Cerebellar cortex (tissue), 1 donor: Measurements from ENCODE around the gene CAVIN1.
A peak's percentile ranks its signal among the peaks of the same experiment; 100 is the strongest.
"Not testable (repeated sequence)": the region's sequence is repeated elsewhere in the genome, so short reads cannot be mapped to it uniquely, and the experiment has no call there.

Experiments
- DNase-seq: peaks from one replicate; pipeline ENCODE4 v3.0.0-alpha.2; 2015; ENCODE audit warnings: low spot score

The CAVIN1 gene

DNA sequence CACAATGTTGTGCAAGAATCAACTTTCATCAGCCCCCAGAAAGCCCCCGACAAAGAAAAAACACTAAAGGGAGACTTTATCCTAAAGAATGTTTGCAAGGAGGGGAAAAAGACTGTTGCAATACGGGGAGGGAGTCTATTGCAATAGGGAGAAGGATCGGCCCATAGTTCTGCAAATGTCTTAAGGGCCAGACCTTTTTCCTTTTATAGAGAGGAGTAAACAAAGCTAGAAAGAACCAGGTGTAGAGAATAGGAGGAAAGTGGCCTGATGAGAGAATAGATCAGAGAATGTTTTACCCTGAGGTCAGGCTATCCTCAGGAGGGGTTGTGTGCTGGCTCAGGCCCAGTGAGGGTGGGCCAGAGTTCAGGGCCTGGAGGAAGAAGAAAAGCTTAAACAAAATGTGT, 8.7 kb upstream of the CAVIN1 start:
- no peak for DNase-seq

DNA sequence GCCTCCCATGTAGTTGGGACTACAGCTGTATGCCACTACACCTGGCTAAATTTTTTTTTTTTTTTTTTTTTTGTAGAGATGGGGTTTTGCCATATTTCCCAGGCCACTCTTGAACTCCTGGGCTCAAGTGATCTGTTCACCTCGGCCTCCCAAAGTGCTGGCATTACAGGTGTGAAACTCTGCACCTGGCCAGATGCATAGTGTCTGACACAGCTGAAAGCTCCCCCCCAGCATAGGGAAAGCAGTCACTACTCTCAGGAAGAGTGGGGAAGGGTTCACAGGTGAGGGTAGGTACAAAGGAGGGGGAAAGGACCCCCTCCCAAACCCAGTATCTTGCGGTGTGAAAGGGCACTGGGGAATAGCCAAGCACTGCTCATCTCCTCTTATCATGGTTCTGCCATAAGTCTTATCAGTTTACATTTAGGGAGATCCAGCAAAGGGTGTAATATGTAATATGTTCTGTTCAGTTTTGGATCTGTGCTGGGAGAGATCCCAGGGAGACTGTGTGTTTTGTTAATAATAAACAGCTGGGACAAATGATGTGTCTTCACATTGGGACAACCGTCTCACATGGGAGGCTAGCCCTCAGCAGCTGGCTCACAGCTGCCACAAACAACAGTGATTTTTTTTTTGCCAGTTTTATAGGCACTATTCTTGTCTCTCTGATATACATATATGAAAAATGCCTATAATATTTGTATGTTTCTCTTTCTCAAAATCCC, 6.8 kb upstream of the CAVIN1 start:
- DNase-seq, result no peak

DNA sequence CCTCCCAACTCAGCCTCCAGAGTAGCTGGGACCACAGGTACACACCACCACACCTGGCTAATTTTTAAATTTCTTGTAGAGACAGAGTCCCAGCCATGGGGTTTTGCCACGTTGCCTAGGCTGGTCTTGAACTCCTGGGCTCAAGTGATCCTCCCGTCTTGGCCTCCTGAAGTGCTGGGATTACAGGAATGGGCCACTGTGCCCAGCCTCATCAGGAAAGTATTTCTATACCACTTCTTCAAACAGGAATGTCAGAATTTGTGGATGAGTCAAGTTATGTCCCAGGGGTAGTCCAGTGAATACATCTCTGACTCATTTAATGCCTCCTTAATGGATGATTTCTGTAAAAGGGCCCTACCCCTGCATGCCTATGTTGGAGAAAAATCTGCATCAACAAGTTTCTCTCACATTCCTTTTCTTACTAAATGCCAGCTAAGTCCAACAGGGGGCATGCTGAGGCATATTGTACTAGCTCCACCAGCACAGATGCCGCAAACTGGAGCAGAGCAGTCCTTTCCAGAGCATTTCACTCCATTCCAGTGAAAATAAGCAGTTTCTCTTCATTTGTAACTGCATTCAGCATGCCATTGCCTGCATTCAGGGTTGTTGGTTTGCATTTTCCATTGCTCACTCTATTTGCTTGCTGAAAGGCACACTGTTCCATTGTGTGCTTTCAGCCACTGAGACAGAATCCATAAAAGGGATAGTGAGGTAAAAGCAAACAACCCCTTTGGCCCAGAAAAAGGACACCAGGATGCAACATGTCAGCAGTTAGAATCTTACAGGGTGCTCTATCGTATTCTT, 5.3 kb upstream of the CAVIN1 start:
- DNase-seq, result peak; percentile 85

DNA sequence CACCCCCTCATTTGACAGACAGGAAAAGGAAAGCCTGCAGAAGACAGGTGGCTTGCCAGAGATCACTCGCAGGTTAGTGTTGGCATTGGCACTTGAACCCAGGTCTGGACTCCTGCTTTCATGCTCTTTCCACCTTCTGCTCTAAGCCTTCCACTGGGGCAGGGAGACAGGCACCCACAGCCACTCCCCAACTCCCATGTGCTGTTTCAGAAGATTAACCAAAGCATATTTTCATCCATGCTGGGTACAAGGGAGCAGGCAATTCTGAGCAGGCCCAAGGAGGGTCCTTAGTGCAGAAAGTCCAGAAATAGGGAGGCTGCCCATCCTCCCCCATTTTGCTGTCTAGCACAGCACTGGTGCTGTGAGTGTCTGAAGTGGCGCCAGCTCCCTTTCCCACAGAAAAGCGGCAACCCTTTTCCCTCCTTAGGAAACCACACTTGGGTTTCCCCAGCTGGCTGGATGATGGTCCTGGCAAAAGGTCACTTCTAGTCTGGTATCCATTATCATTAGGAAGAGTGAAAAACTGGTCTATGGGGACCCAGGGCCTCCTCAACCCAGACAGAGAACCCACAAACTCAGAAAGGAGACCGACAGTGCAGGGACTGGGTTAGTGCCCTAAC, 2.0 kb upstream of the CAVIN1 start:
- DNase-seq, result no peak

DNA sequence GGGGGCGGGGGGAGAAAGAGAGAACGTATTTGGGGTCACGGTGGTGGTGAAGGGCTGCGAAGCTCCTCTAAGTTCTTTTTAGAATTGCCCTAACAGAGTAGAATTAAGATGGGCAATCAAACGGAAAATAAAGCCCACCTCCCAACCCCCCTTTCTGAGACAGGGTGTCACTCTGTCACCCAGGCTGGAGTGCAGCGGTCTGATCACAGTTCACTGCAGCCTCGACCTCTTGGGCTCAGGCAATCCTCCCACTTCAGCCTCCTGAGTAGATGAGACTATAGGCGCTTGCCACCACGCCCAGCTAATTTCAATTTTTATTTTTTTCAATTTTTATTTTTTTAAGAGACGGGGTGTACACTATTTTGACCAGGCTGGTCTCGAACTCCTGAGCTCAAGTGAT, 710 bp upstream of the CAVIN1 start:
- no peak for DNase-seq

DNA sequence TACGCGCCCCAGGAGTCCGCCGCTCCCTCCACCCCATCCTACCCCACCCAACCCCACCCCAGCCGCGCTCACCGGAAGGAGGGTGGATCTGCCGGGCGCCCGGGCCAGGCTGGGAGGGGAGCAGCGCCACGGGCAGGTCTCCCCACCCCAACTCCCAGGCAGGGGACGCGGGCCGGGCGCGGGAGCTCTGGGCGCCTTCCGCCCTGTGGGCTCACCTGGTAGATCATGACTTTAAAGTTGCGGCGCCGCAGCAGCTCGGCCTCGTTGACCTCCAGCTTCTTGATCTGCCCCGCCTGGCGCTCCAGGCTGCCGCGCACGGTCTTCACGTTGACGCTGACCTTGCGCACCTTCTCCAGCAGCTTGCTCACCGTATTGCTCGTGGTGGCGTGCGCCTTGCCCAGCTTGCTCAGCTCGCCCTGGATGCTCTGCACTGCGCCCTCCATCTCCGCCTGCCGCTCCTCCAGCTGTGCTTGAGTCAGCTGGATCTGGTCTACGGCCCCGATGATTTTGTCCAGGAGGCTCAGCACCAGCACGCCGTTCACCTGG, 571 bp downstream of the CAVIN1 start:
- DNase-seq, result no peak

DNA sequence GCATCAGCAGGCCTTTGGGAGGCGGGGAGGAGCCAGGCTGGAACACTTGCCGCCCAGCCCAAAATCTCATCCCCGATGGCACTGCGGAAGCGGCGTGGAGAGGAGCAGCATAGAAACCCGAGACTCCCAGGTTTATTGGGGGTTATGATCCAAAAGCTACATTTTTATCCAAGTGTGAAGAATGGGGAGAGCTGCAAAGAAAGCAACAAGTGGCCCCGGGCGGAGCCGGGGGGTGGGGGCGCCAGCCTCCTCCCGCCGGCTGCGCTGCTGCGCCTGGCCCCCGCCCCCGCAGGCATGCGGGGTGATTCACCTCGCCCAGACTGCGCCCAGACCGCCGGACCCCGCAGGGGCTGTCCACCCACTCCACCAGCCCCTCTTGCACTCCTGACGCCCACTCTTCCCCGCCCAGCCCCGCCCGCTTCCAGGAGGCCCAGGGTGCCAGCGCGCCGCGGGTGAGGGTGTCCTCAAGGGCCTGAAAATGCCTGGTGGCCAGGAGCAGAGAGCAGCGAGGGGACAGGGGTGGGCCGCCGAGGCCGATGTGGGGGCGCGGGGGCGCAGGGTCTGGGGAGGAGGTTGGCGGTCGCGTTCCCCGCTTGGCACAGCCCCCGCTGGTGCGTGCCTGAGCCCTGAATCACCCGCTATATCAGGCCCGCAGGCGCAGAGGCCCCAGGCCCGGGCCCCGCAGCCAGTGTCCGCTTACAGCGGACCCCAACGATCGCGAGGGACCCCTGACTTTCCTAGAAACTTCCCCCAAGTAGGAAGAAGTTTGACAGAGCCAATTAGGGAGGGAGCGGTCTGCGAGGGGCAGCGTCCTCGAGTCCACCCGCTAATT, 1.3 kb downstream of the CAVIN1 start:
- DNase-seq, result no peak

DNA sequence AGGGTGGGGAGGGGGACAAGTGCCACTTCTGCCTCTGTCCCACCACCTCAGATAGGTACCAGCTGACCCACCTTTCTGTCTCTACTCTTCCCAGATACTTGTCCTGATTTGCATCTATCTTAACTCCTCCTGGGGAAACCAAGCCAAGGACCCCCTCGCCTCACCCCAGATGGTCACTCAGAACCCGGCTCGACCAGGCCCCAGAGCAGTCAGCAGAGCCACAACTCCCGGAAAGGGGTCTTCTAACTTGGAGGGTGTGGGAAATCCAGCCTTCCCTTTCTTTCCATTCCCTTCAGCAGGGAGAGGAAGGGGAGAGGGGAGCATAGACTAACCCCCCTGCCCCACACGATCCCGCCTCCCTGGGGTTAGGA, 1.9 kb downstream of the CAVIN1 start:
- no peak for DNase-seq

DNA sequence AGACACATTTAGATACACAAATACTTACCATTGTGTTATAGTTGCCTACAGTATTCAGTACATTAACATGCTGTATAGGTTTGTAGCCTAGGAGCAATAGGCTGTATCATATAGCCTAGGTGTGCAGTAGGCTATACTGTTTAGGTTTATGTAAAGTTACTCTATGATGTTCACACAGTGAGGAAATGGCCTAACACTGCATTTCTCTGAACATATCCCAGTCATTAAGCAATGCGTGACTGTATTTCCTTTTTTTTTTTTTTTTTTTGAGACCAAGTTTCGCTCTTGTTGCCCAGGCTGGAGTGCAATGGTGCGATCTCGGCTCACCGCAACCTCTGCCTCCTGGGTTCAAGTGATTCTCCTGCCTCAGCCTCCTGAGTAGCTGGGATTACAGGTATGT, 5.1 kb downstream of the CAVIN1 start:
- DNase-seq, result not testable (repeated sequence)

DNA sequence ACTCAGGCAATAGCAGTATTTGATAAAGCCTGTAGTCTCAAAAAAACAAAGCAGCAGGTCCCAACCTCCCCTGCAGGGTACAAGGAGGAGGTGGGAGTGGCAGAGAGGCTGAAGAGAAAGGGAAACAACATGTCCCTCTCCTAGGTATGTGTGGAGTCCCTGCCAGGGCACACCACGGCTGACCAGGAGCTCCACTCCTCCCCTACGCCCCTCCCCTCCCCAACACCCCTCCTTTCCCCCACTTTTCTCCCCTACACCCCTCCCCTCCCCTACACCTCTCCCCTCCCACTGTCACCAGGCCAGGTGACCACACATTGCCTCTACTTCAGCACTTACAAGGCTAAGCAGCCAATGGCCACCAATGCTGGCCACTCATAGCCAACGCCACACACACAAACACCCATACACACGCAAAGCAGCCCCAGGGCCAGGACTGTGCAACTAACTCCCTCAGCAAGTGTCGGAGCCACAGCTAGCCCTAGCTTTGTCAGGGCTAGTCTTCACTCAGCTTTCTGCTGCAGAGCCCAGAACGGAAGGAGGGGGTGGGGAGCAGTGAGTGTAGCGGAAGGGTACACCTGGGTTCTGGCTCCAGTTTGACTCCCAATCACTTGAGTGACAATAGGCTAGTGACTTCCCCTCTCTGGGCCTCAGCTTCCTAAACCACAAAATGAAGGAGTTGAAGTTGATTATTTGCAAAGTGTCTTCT, 8.2 kb downstream of the CAVIN1 start:
- no peak for DNase-seq

DNA sequence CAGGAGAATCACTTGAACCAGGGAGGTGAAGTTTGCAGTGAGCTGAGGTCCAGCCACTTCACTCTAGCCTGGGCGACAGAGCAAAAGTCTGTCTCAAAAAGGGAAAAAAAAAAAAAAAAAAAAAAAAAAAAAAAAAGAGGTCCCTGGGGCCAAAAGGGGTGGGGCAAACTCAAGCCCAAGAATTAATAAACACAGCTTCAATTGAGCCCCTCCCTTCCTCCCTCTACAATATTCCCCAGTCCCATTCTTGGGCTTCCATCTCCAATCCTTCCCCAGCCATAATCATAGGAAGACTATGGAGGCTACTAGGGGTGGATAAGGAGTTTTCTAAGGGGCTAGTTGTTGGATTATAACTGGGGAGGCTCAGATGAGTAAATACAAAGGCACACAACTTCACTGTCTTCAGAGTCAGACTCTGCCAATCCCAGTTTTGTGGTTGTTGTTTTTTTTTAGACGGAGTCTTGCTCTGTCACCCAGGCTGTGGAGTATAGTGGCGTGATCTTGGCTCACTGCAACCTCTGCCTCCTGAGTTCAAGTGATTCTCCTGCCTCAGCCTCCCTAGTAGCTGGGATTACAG, 9.5 kb downstream of the CAVIN1 start:
- DNase-seq, result no peak

DNA sequence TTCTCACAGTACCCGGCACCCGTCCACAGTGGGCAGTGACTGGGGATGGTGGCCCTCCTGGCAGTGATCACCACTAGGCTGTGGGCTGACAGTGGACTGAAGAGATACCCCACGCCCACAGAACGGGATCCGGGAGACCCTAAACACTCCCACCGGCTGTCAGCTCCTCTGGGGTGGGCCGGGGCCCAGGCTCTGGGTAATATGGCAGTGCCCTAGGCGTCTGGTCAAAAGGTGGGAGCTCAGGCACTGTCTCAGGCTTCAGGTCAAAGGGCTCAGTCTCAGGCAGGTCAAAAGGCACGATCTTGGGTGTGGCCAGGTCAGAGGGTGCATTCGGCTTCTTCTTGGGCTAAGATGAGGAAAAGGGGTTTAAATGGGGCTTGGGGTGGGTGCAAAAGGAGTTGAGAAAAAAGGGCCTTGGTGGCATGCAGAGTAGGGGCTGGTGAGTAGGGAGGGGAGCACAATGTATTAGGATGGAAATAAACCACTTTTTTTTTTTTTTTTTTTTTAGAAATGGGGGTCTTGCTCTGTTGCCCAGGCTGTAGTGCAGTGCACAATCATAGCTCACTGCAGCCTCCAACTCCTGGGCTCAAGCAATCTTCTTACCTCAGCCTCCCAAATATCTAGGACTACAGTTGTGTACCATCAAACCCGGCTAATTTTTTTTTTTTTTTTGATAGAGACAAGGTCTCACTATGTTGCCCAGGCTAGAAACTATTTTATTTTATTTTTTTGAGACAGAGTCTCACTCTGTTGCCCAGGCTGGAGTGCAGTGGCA, 11.0 kb downstream of the CAVIN1 start:
- DNase-seq, result no peak

DNA sequence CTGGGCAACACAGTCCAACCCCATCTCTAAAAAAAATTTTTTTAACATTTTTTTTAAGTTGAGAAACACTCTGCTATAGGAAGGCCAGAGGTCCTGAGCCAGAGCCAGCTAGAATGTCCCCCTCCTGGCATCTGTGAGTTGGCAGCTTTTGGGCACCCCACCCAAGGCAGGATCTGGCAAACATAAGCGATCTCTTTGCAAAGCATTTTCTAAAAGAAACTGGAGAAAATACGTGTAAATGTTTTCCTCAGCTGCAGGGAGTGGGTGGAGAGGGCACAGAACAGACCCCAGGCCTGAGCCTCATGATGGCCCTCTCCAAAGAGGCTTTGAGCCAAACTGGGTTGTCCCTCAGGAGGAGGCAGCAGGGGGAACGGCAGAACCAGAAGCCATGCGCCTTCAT, 11.7 kb downstream of the CAVIN1 start:
- DNase-seq, result no peak

DNA sequence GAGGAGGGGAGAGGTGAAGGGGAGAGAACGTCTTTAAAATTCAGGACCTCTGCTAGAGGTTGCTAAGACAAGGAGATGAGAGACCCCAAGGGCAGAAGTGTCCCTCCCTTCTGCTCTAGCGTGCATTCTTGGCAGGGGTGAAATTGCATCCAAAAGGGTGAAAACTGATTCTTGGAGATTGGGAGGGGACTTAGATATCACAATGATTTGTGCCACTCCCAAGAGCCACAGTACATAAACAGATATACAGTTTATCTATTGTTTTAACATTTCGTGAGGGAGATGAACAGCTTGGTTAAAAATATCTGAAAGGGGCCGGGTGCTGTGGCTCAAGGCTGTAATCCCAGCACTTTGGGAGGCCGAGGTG, 12.8 kb downstream of the CAVIN1 start:
- no peak for DNase-seq

DNA sequence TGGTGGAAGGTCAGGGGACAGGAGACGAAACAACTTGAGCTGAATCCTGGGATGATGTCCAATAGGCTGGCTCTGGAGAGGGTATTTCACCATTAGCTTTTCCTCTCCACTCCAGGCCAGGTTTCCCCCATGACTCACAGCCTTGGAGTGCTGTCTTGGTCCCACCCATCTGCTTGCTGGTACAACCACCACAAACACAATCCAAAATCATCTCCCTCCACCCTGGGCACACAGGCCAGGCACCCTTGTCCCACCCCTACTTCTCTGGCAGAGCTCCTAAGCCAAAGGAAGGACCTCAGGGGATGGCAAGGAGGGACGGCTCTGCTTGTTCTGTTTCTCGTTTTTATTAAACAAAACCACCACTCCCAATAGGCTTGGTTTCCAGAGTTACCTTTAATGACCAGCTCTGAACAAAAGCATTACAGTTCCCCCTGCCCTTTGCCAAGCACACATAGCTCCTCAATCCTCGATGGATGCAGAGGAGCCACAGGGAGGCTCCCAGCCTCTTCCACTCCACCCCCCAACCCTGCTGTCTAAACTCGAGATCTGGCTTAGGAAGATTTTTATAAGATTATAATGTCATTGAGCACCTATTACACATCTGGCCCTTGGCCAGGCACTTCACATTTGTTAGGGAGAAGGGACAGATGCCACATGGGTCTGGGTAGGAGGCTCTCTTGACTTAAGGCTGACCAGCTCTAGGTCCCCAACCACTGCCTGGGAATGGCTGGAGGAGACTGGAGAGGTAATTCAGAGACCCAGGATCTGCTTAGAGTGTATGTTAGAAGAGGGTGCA, 13.3 kb downstream of the CAVIN1 start:
- no peak for DNase-seq

DNA sequence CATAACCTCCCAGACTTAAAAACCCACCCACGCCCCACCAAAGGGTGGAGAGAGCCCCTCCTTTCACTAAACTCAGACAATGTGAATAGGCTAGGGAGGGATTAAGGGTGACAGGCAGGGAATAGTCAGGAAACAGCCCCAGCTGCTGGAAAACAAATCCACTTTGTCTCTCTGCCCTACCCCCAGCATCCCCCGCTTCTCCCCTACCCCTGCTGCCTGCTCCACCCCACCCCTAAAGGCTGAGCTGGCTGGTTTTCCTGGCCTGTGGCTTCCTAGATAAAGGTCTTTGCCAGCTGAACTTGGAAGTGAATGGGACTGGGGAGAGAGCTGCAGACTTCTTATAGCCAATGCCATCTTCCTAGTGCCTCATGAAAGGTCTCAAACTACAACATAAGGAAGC, 15.0 kb downstream of the CAVIN1 start:
- no peak for DNase-seq

DNA sequence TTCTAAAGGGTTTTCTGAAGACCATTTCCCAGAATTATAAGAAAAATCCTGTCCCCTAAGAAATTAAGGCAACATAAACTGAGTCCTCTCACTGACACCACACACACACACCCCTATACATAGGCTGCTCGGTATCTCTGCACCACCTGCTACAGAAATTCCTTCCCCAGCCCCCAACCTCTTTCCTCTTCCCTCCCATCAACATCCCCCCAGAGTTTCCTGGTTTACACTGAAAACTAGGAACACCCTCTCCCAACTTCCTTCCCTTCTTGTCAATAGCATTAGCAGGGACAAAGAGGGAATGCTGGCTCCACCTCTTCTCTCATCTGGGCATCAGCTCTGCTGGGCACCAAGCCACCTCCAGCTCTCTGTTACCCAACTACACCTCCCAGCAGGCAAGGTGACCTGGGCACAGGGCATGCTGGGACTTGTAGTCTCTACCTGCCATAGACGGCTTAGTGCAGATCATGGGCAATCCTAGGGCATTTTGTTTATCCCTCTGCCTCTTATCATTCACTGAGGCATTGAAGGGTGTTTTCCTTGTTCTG, 15.7 kb downstream of the CAVIN1 start:
- DNase-seq, result peak; percentile 92

DNA sequence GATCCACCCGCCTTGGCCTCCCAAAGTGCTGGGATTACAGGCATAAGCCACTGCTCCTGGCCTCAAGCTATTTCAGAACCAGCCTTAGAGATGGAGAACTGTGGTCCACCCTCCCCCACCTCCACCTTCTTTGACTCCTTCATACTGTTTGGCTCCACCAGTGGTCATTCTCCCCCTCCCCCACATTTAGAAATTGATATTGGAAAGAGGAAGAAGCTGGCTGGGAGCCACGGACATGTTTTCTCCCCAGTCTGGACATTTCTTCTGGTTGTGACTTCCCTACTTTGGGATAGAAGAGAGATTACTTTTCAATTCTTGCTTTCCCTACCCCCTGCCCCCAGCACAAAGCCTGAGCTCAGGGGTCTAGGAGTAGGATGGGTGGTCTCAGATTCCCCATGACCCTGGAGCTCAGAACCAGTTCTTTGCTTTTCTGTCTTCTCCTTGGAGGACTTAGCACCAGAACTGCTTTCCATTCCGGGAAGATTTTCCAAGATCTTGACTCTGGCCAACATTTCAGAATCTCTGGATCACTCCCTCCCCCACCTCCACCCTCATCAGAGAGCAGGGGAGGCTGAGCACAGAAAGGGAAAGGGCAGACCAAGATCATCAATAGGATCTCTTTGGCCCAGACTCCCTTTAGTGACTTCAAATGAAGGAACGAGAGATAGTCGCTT, 16.3 kb downstream of the CAVIN1 start:
- no peak for DNase-seq
